HK-2 (cell line): Measurements from ENCODE around the gene SOX15.
"Not testable (repeated sequence)": the region's sequence is repeated elsewhere in the genome, so short reads cannot be mapped to it uniquely, and the experiment has no call there.

Experiments used
- DNase-seq: peaks from one replicate; pipeline ENCODE4 v3.0.0-alpha.2; 2018; ENCODE audit not compliant: unreplicated experiment

SOX15 gene

GRCh38 chr17:7610641-7611040 is 20.7 kb upstream of the SOX15 start:
- DNase-seq: no peak

- DNase-seq: no peak
These were observed 16.4 kb upstream of the SOX15 start for GRCh38 chr17:7606280-7606679.

- DNase-seq: not testable (repeated sequence)
These were observed 7.7 kb upstream of the SOX15 start for GRCh38 chr17:7597561-7597960.

- DNase-seq: no peak
These were observed 3.4 kb upstream of the SOX15 start for GRCh38 chr17:7593296-7593695.

- DNase-seq: no peak
These were observed 2.6 kb upstream of the SOX15 start for GRCh38 chr17:7592422-7593021.

GRCh38 chr17:7591596-7591995 is 1.7 kb upstream of the SOX15 start:
- DNase-seq: no peak

GRCh38 chr17:7590743-7591142 is 849 bp upstream of the SOX15 start:
- no peak for DNase-seq

- no peak for DNase-seq
These were observed 558 bp downstream of the SOX15 start for GRCh38 chr17:7589204-7589868.

GRCh38 chr17:7588553-7589203 is 1.2 kb downstream of the SOX15 start:
- DNase-seq: no peak

- peak; percentile 57 for DNase-seq
These were observed 2.3 kb downstream of the SOX15 start for GRCh38 chr17:7587420-7588151.

GRCh38 chr17:7586673-7587419 is 3.0 kb downstream of the SOX15 start:
- DNase-seq: no peak

- peak; percentile 97 for DNase-seq
These were observed 6.4 kb downstream of the SOX15 start, which contains the start of gene MPDU1 for GRCh38 chr17:7583253-7584109. Gene MPDU1 (plus strand): TSS chr17:7583852. CDS start chr17:7583863, 11 bp downstream.

GRCh38 chr17:7582396-7583252 is 7.3 kb downstream of the SOX15 start:
- DNase-seq: no peak

GRCh38 chr17:7580604-7581575 is 9.0 kb downstream of the SOX15 start:
- no peak for DNase-seq

- DNase-seq: no peak
These were observed 9.9 kb downstream of the SOX15 start for GRCh38 chr17:7579834-7580603.

GRCh38 chr17:7579001-7579833 is 10.7 kb downstream of the SOX15 start, which contains the start of gene CD68:
Gene CD68 (plus strand): TSS chr17:7579638. CDS start chr17:7579678, 40 bp downstream.
- DNase-seq: peak; percentile 87
